GM21825 (cell line): Measurements from ENCODE around the gene SIX3.

ENCODE experiments used
- ATAC-seq: cut with Tn5 transposase; IDR thresholded peaks from one replicate; pipeline ENCODE4 v1.9.1; 2021; ENCODE audit warnings: mild to moderate bottlenecking, moderate library complexity; ENCODE audit not compliant: unreplicated experiment

SIX3 gene

DNA sequence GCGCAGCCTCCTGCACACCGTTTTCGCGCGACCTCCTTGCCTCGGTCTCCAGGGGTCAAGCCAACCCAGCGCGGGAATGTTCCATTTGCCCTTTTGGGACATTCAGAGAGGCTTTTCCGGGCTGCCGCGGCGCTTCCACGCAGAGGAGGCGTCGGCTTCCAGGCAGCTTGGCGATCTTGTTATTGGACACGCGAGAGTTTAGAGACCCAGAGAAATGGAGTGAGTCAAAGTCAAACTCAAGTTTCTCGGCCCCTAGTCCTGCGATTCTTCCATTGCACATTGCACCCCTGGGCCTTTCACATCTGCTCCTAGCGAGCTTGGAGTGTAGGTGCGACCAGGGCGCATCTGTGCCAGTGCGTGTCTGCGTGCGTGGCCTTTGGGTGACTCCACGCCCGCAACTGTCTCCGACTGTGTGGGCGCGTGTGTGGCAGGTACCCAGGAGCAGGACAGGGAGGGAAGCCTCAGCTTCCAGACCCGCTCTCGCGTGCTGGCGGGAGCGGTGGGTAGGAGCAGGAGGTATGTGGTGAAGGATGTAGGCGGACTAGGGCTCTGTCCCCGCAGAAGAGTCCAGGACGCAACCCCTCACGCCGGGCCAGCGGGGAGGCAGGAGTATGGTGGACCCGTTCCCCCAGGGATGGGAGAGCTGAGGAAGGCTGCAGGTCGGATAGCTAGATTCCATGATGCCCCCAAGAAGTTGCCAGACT is 13.5 kb downstream of the SIX3 start:
- no peak for ATAC-seq

GRCh38 chr2:44955593-44956392 is 14.3 kb downstream of the SIX3 start:
- ATAC-seq, result no peak

- ATAC-seq, result no peak
Observed at GRCh38 chr2:44956843-44957242, 15.3 kb downstream of the SIX3 start.

DNA sequence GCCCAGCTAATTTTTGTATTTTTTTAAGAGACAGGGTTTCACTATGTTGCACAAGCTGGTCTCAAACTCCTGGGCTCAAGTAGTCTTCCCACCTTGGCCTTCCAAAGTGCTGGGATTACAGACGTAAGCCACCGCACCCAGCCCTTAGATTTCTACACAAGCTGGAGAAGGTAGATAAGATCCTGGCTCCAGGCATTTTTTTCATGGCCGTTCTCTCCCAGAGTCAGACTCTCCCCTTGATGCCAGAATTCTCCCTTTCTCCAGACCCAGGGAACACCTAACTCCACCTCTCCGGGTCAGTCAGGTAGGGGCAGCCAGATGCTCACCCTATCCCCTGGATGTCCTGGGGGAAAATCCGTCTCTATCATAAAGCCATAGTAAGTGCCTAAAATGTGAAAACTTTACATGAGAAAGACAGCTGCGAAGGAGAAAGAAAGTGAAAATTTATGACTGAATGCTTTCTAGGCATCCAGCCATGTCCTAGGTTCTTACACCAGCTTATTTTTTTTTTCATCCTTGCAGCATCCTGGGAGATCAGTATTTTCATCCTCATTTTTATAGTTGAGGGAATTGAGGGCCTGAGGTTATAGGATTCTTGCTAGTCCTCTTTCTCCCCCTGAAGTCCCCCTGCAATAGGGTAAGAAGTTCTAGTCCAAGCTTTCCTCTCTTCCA is 16.3 kb downstream of the SIX3 start:
- ATAC-seq, result no peak

- ATAC-seq, result no peak
Observed at GRCh38 chr2:44959855-44960254, 18.4 kb downstream of the SIX3 start.

GRCh38 chr2:44960871-44961270 is 19.4 kb downstream of the SIX3 start:
- no peak for ATAC-seq

- no peak for ATAC-seq
Observed at GRCh38 chr2:44962176-44962695, 20.7 kb downstream of the SIX3 start.

- no peak for ATAC-seq
Observed at GRCh38 chr2:44964752-44965236, 23.3 kb downstream of the SIX3 start.

GRCh38 chr2:44965684-44966083 is 24.2 kb downstream of the SIX3 start:
- ATAC-seq, result no peak

DNA sequence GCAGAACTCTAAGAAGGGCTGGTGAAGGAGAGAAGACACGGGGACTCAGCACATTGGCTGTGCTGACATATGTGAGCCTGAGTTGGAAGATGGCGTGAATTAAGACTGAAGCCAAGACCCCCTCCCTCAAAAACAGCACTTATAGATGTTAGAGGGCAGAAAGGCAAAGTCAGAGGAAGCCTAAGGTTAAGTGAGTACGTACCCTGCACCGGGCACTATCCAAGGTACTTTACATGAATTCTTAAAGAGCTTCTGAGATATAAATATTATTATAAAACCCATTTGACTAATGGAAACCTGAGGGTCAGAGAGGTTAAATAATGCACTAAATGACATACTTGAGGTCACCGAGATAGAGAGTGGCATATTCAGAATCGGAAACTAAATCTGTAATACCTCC is 25.6 kb downstream of the SIX3 start:
- ATAC-seq, result no peak

DNA sequence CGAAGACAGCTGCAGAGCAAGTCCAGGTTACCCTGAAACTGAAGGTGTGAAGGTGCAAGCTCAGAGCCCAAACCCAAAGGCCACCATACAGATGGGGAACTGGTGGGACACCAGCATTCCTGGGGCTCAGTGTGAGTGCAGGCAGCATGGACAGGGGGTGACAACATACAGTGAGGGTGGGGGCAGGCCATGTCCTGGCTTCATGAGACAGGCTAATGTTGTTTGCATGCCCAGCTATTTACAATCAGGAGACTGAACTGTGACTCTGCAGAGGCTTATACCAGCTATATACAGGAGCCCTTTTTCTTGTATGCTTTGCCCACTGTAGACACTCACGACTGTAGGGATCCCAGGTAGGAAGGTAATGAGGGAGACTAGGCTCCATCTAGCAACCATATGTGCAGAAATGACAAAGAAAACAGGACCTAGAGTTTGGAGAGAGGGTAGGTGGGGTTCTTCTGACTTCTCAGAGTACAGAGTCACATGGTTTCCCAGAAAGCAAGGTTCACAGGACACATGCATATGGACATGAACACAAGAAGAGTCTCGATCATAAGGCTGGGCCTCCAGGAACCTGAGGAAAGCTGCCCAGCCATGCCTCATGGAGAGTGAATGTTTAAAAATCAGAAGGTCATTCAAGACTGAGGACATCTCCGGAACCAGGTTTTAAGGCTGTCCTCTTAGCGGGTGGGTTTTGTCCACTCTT is 26.4 kb downstream of the SIX3 start:
- ATAC-seq, result no peak

- no peak for ATAC-seq
Observed at GRCh38 chr2:44969936-44970335, 28.4 kb downstream of the SIX3 start.

- no peak for ATAC-seq
Observed at GRCh38 chr2:44970846-44971450, 29.4 kb downstream of the SIX3 start.

GRCh38 chr2:44972771-44973535 is 31.5 kb downstream of the SIX3 start:
- no peak for ATAC-seq

GRCh38 chr2:44974064-44974715 is 32.7 kb downstream of the SIX3 start:
- no peak for ATAC-seq

DNA sequence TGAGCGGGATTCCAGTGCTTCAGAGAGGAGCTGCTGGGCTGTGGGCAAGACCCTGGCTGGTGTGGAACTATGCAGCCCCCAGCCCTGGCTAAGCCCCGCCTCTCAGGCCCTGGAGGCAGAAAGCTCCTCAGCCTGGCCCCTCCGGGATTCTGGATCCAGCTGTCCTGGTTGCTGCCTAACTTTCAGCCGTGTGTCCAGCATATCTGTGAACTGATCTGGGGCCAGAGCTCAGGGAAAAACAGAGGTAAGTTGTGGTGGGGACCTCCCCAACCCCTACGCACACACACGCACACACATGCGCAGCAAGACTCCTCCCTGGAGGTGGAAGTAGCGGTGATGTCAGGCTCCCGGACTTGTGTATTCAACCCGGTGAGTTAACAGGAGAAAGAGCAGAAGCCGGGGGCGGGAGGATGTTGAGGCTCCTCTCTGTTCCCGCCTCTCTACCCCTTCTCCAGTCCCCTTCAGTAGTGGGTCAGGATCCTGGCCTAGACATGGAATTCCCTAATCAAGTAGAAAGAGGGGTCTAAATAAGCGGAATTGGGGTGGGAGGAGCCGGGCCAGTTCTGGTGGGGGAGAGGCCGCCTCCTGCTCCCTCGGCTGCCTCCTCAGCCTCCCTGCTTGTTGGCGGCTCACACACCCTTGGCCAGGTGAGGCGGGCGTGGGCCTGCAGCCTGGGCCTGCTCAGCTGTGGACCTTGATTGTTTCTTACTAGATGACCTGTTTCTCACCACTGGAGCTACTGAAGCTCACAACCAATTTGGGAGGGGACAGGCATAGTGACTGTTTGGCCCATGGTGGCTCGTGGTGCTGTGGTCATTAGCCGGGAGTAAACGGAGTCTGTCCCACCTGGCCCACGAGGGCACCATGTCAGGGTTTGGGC is 34.3 kb downstream of the SIX3 start:
- no peak for ATAC-seq

DNA sequence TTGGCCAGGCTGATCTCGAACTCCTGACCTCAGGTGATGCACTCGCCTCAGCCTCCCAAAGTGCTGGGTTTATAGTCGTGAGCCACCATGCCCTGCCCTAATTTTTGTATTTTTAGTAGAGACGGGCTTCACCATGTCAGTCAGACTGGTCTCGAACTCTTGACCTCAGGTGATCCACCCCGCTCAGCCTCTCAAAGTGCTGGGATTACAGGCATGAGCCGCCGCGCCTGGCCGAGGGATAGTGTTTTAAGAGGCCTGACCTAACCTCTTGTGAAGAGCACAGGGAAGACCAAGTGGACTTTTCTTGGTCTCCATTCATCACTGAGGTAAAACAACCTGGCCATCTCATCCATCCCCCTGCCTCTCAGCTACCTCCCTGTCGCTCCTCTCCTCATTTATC is 38.1 kb downstream of the SIX3 start:
- ATAC-seq, result no peak
